Measurements from ENCODE around the gene CCDC69. TPM values are rescaled to one million over a fixed set of nuclear protein-coding genes. Genes with fewer than 3 reads are reported as not detected.

The CCDC69 gene
- total RNA-seq, 1 donor from 2014 or later: 0.79 TPM

- no peak for DNase-seq (ENCODE audit: low read depth)
Measured at GRCh38 chr5:151171529-151171928, 52.4 kb downstream of the CCDC69 start.

GRCh38 chr5:151168602-151169344, 55.1 kb downstream of the CCDC69 start:
- Histone ChIP-seq H3K4me3 (ENCODE audit: low read depth, low read length) (no peak overlapping the region), H3K36me3 (ENCODE audit: control insufficient read depth, insufficient read depth, low read length) (no peaks in the 10 kb centered on the region), H3K27me3 (ENCODE audit: control insufficient read depth, insufficient read depth, low read length) (no peaks in the 10 kb centered on the region)
- no peak for TF ChIP-seq CTCF (IDR thresholded peaks at IDR 0.05; ENCODE audit: insufficient read depth, low read length, severe bottlenecking)
- DNase-seq (ENCODE audit: low read depth): no peak
- FAIRE-seq: no peak

More at GRCh38 chr5:151171529-151171928, 52.4 kb downstream of the CCDC69 start:
- Histone ChIP-seq H3K36me3 (ENCODE audit: control insufficient read depth, insufficient read depth, low read length) (no peaks in the 10 kb centered on the region), H3K4me3 (ENCODE audit: low read depth, low read length) (no peak overlapping the region), H3K27me3 (ENCODE audit: control insufficient read depth, insufficient read depth, low read length) (no peaks in the 10 kb centered on the region)
- TF ChIP-seq CTCF (IDR thresholded peaks at IDR 0.05; ENCODE audit: insufficient read depth, low read length, severe bottlenecking): no peak
- no peak for FAIRE-seq

GRCh38 chr5:151167022-151167421, 56.9 kb downstream of the CCDC69 start:
- no peak for TF ChIP-seq CTCF (IDR thresholded peaks at IDR 0.05; ENCODE audit: insufficient read depth, low read length, severe bottlenecking)
- H3K36me3 ChIP-seq (ENCODE audit: control insufficient read depth, insufficient read depth, low read length): no peaks in the 10 kb centered on the region
- no peak for DNase-seq (ENCODE audit: low read depth)
- FAIRE-seq: peak; percentile 93
- H3K4me3 ChIP-seq (ENCODE audit: low read depth, low read length): no peak overlapping the region
- H3K27me3 ChIP-seq (ENCODE audit: control insufficient read depth, insufficient read depth, low read length): no peaks in the 10 kb centered on the region

GRCh38 chr5:151164687-151165392, 59.1 kb downstream of the CCDC69 start:
- peak; percentile 88 for TF ChIP-seq CTCF (IDR thresholded peaks at IDR 0.05; ENCODE audit: insufficient read depth, low read length, severe bottlenecking)
- FAIRE-seq (no peak), DNase-seq (ENCODE audit: low read depth) (peak; percentile 73)
- Histone ChIP-seq H3K27me3 (ENCODE audit: control insufficient read depth, insufficient read depth, low read length) (no peaks in the 10 kb centered on the region), H3K36me3 (ENCODE audit: control insufficient read depth, insufficient read depth, low read length) (no peaks in the 10 kb centered on the region), H3K4me3 (ENCODE audit: low read depth, low read length) (no peak overlapping the region)

- Histone ChIP-seq H3K4me3 (ENCODE audit: low read depth, low read length) (no peak overlapping the region), H3K27me3 (ENCODE audit: control insufficient read depth, insufficient read depth, low read length) (no peaks in the 10 kb centered on the region), H3K36me3 (ENCODE audit: control insufficient read depth, insufficient read depth, low read length) (no peaks in the 10 kb centered on the region)
- no peak for DNase-seq (ENCODE audit: low read depth)
- no peak for FAIRE-seq
- no peak for TF ChIP-seq CTCF (IDR thresholded peaks at IDR 0.05; ENCODE audit: insufficient read depth, low read length, severe bottlenecking)
Measured at GRCh38 chr5:151162776-151163175, 61.1 kb downstream of the CCDC69 start.
